ENCODE data around the gene MAST2.

GRCh38 chr1:45884700-45885099 is 81.3 kb downstream of the MAST2 start:
- TF ChIP-seq CTCF (conservative IDR thresholded peaks at IDR 0.05 in 1 of 2, IDR thresholded peaks at IDR 0.05 in 1 of 2; ENCODE audit: extremely low read depth in 1 of 2, insufficient read depth in 1 of 2, low read depth in 1 of 2, low read length in 2 of 2), result no peak
- no peak for TF ChIP-seq EZH2 (IDR thresholded peaks at IDR 0.05; ENCODE audit: borderline replicate concordance, low read length)

All from mammary epithelial cell (primary cell).